OCI-LY1 (cell line): ENCODE measurements around the gene DTX1.

Source experiments
- H2AFZ ChIP-seq: fragments of 200-600 bp; sonication (generic), shearing (Covaris generic); 2 replicates; pipeline ENCODE4 v1.6.0; 2014; ENCODE audit warnings: antibody characterized with exemption, mild to moderate bottlenecking, low read length
- H3F3A ChIP-seq: fragments of 200-600 bp; sonication (generic), shearing (Covaris generic); 2 replicates; pipeline ENCODE4 v1.6.0; 2014; ENCODE audit warnings: mild to moderate bottlenecking, antibody characterized with exemption, low read length, moderate library complexity; ENCODE audit not compliant: insufficient read depth
- H3K27ac ChIP-seq: fragments of 200-600 bp; sonication (generic); 2 replicates; pipeline ENCODE4 v1.5.1; 2014; ENCODE audit warnings: low read length, mixed run types, mild to moderate bottlenecking, low read depth; ENCODE audit not compliant: poor library complexity, severe bottlenecking
- H3K27me3 ChIP-seq: fragments of 200-600 bp; sonication (generic); 2 replicates; pipeline ENCODE4 v1.6.0; 2014; ENCODE audit warnings: antibody characterized with exemption, mild to moderate bottlenecking, low read length, moderate library complexity; ENCODE audit not compliant: insufficient read depth
- H3K36me3 ChIP-seq: fragments of 200-600 bp; sonication (generic); 2 replicates; pipeline ENCODE4 v1.6.1; 2014; ENCODE audit warnings: mild to moderate bottlenecking, antibody characterized with exemption, low read length, moderate library complexity, mixed read lengths; ENCODE audit not compliant: insufficient read depth
- H3K4me1 ChIP-seq: fragments of 200-600 bp; sonication (generic); 2 replicates; pipeline ENCODE4 v1.5.1; 2014; ENCODE audit warnings: mild to moderate bottlenecking, low read length, moderate library complexity; ENCODE audit not compliant: insufficient read depth, severe bottlenecking
- H3K4me2 ChIP-seq: fragments of 200-600 bp; sonication (generic), shearing (Covaris generic); 2 replicates; pipeline ENCODE4 v1.6.1; 2014; ENCODE audit warnings: low read length
- H3K4me3 ChIP-seq: fragments of 200-600 bp; sonication (generic); 2 replicates; pipeline ENCODE4 v1.5.1; 2014; ENCODE audit warnings: low read length, low read depth, mild to moderate bottlenecking, mixed read lengths; ENCODE audit not compliant: poor library complexity, severe bottlenecking
- H3K79me2 ChIP-seq: fragments of 200-600 bp; shearing (Covaris generic); 2 replicates; pipeline ENCODE4 v1.6.1; 2016; ENCODE audit warnings: mixed run types, low read length, mixed read lengths; ENCODE audit not compliant: insufficient read depth
- H3K9ac ChIP-seq: fragments of 200-600 bp; sonication (generic), shearing (Covaris generic); 2 replicates; pipeline ENCODE4 v1.6.1; 2014; ENCODE audit warnings: mild to moderate bottlenecking, low read length, mixed read lengths
- H3K9me2 ChIP-seq: fragments of 200-600 bp; sonication (generic), shearing (Covaris generic); 2 replicates; pipeline ENCODE4 v1.6.1; 2014; ENCODE audit warnings: low read depth, mild to moderate bottlenecking, low read length, mixed read lengths
- H3K9me3 ChIP-seq: fragments of 200-600 bp; shearing (Covaris generic); 2 replicates; pipeline ENCODE4 v1.6.1; 2014; ENCODE audit warnings: low read length, mixed read lengths
- H4K20me1 ChIP-seq: fragments of 200-600 bp; sonication (generic), shearing (Covaris generic); 2 replicates; pipeline ENCODE4 v1.6.0; 2016; ENCODE audit warnings: mild to moderate bottlenecking, low read length; ENCODE audit not compliant: insufficient read depth
- CTCF ChIP-seq: fragments of 200-600 bp; sonication (generic), shearing (Covaris generic); IDR thresholded peaks from 2 replicates; pipeline ENCODE4 v1.5.1; 2017; ENCODE audit warnings: mild to moderate bottlenecking, antibody characterized with exemption, low read length, moderate library complexity, mixed read lengths
- EZH2 ChIP-seq: fragments of 200-600 bp; sonication (generic), shearing (Covaris generic); IDR thresholded peaks from 2 replicates; pipeline ENCODE4 v1.8.0; 2017; ENCODE audit warnings: borderline replicate concordance, mixed run types, mild to moderate bottlenecking, antibody characterized with exemption, low read length, moderate library complexity, mixed read lengths

The DTX1 gene

DNA sequence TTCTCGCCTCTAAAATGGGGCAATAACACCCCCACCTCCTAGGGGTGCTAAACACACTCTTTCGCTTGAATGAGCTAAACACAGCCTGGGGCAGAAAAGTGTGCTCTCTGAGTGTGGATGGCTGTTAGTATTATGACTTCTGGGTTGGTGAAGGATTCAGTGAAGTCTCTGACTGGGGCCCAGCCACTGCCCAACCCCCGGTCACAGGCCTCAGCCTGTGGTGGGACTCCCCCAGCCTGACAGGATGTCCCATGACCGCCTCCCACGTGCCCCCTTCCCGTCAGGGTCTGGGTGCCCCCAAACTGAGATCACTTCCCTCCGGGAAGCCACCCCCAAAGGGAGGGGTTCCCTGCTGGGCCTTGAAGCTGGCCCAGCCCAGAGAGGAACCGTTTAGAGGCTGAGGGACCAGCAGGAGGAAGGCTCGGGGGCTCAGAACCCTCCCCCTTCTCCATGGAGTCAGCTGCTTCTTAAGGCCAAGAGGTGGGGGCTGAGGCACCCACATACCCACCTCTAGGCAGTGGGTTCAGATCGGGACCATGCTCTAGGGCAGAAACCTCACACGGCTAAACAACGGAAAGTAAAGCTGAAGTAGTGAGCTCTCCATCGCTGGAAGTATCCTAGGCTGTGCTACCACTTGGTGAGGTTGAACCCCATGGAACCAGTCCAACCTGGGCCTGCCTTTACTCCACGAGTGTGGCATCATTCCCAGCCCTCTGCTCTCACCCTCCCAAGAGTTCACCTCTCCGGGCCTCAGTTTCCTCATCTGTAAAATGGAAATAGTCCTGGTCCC, 13.8 kb downstream of the DTX1 start:
- Histone ChIP-seq H3K9me3 (no peaks in the 10 kb centered on the region), H3K4me3 (peak overlapping the region; percentile 25), H3K27me3 (no peaks in the 10 kb centered on the region), H3K79me2 (peaks cover 11% of the 10 kb centered on the region; the same call in 1 of the 2 replicates), H3K27ac (peak overlapping the region; percentile 99), H3K9me2 (no peaks in the 10 kb centered on the region), H3K4me1 (peaks cover 100% of the 10 kb centered on the region), H2AFZ (no peak overlapping the region), H3F3A (peaks cover 31% of the 10 kb centered on the region), H3K4me2 (peak overlapping the region; percentile 68), H4K20me1 (no peaks in the 10 kb centered on the region), H3K36me3 (peaks cover 80% of the 10 kb centered on the region; the same call in 1 of the 2 replicates), H3K9ac (peak overlapping the region; percentile 66)
- TF ChIP-seq EZH2 (no peak), CTCF (no peak)

DNA sequence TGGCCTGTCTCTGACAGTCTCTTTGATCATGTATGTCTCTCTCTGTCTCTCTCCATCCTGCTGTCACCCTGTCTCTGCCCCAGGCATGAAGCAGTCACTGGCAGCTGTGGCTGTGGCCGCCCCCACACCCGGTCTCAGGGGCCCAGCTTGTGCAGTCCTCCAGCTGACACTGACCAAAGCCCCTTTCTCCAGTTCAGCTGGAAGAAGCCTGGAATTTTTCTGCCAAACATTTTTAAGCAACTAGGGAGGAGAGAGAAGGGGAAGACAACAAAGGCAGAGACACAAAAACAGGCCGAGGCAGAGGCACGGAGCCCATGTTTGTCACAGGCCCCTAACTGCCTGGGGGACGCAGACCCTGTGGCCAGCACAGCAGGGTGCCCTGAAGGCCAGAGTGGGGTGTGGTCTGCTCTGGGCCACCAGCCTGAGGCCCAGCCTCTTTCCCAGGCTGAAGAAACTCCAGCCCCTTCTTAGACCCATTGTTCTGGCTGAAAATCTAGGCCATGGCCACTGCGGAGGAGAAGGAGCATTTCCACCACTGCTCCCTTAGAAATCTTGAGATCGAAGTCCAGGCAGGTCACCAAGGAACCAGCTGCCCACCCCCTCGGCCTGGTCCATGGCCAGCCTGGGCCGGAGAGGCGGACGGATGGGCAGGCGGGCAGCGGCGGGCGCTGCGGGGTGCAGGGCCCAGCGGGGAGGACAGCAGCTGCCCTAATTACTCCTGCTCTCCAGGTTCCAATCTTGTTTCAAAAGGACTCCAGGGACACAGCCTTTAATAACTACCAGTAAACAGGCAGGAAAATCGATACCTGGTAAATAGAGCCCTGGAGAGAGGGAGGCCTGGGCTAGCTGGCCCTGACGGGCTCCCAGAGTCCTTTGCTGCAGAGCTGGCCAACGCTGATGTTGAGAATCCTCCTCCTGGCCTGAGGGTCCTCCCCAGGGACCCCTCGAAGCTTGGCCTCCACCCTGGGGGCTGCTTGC, 14.9 kb downstream of the DTX1 start:
- Histone ChIP-seq H3K9me2 (no peaks in the 10 kb centered on the region), H2AFZ (no peak overlapping the region), H3K4me1 (peaks cover 100% of the 10 kb centered on the region)

More for the DNA sequence above, 14.9 kb downstream of the DTX1 start:
- H3K9ac ChIP-seq = peak overlapping the region; percentile 66
- H3K27me3 ChIP-seq = no peaks in the 10 kb centered on the region
- H3K79me2 ChIP-seq = peaks cover 12% of the 10 kb centered on the region
- peaks cover 71% of the 10 kb centered on the region; the same call in 1 of the 2 replicates for H3K36me3 ChIP-seq
- no peaks in the 10 kb centered on the region for H3K9me3 ChIP-seq
- no peaks in the 10 kb centered on the region for H4K20me1 ChIP-seq
- H3K4me3 ChIP-seq = no peak overlapping the region
- H3F3A ChIP-seq = peaks cover 31% of the 10 kb centered on the region
- TF ChIP-seq EZH2 = no peak
- TF ChIP-seq CTCF = no peak
- H3K27ac ChIP-seq = peak overlapping the region; percentile 99
- H3K4me2 ChIP-seq = peak overlapping the region; percentile 68; the same call in 1 of the 2 replicates
